ENCODE measurements around the gene TNFSF9.

The TNFSF9 gene, protein sequence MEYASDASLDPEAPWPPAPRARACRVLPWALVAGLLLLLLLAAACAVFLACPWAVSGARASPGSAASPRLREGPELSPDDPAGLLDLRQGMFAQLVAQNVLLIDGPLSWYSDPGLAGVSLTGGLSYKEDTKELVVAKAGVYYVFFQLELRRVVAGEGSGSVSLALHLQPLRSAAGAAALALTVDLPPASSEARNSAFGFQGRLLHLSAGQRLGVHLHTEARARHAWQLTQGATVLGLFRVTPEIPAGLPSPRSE

DNA sequence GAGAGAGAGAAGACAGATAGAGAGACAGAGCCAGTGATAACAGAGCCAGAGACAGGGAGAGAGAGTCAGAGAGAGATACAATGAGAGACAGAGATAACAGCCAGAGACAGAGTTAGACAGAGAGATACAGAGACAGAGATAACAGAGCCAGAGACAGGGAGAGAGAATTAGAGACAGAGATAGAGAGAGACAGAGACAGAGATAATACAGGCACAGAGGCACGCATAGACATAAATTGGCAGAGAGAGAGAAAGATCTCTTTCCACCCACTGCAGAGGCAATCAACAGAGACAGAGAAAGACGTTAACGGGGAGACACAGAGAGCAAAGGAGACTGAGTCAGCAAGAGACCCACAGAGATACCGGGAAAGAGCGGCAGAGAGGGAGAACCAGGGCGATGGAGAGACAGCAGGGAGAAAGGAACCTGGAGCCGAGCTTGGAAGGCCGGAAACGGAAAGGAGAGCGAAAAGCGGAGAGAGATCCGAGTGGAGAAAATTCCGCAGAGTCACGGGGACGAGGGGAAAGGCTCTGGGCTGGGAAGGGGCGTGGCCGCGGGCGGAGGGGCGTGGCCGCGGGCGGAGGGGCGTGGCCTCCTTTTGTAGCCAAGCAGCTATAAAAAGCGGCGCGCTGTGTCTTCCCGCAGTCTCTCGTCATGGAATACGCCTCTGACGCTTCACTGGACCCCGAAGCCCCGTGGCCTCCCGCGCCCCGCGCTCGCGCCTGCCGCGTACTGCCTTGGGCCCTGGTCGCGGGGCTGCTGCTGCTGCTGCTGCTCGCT, at the start of gene TNFSF9:
TNFSF9 (plus strand) TSS at position 641 of the 777 bp plus-strand sequence; CDS start at position 652, 11 bp downstream.
- peak; percentile 26 for DNase-seq (ENCODE audit: low read depth)

DNA sequence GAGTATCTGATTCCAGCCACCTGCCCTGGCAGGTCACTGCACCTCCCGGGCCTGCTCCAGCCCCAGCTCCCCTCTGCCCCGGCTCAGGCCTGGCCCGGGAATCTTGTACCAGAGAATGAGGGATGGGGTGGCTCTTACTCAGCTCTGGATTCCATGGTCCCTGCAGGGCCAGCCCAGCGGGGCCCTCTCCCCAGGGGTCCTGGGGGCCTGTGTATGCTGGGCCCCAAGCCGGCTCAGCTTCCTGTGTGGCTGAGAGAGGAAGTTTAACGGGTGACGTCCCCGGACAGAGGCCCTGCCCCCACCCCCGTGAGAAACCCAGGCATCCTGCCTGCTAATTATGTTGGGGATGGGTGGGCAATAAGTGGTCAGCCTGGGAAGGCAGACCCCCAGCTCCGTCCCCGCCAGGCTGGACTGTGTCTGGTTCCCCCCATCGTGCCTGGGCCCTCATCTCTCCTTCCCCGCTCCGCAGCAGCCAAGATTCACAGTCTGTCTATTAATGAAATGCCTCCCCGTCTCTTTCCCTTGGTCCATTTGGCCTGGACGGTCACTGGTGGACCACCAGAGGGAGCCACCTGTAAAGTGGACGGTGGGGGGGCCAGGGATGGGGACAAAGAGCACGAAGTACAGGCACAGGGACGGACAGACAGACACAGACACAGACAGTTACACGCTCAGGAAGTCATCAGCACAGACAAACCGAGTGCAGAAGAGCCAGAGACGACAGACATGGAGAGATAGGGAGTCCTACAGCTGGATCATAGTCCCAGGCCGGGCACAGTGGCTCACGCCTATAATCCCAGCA, 49.1 kb upstream of the TNFSF9 start, which contains the start of gene DENND1C:
DENND1C (minus strand) TSS at position 247 of the 802 bp plus-strand sequence; CDS start at position 155, 92 bp downstream.
- no peak for DNase-seq (ENCODE audit: low read depth)

DNA sequence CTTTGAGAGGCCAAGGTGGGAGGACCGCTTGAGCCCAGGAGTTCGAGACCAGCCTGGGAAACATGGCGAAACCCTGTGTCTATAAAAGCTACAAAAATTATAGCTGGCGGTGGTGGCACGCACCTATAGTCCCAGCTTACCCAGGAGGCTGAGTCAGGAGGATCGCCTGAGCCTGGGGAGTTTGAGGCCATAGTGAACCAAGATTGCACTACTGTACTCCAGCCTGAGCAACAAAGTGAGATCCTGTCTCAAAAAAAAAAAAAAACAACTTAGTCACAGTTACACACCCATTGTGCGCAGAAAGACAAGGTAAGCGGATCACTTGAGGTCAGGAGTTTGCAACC, 48.5 kb upstream of the TNFSF9 start:
- no peak for DNase-seq (ENCODE audit: low read depth)

DNA sequence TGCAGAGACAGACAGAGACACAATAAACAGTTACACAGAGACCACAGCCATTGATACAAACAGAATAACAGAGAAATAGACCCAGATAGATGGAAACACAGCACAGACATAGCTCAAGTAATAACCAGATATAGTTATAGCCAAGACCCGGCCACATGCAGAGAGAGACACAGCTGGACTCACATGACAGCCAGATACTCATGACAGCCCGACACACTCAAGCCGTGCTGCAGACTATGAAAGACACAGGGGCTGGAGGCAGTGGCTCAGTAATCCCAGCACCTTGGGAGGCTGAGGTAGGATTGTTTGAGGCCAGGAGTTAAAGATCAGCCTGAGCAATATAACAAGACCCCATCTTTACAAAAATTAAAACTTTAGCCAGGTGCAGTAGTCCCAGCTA, 47.6 kb upstream of the TNFSF9 start:
- DNase-seq (ENCODE audit: low read depth) = no peak

DNA sequence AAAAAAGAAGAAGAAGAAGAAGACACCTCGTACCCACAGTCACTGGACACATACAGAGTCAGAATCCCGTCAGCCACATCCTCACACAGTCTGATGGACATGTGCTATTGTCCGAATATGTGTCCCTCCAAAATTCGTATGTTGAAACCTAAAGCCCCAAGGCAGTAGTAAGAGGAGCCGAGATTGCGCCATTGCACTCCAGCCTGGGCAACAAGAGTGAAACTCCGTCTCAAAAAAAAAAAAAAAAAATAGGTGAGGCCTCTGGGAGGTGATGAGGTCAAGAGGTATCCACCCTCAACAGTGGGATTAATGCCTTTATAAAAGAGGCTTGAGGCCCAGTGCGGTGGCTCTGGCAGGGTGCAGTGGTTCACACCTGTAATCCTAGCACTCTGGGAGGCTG, 46.6 kb upstream of the TNFSF9 start:
- no peak for DNase-seq (ENCODE audit: low read depth)

DNA sequence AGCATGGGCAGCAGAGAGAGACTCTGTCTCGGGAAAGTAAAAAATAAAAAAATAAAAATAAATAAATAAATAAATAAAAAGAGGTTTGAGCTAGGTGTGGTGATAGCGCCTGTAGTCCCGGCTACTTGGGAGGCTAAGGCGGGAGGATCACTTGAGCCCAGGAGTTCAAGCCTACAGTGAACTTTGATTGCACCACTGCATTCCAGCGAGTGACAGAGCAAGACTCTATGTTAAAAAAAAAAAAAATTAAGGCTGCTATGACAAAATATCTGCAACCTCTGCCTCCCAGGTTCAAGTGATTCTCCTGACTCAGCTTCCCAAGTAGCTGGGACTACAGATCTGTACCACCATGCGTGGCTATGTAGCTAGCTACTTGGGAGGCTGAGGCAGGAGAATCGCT, 46.0 kb upstream of the TNFSF9 start:
- DNase-seq (ENCODE audit: low read depth) = no peak

DNA sequence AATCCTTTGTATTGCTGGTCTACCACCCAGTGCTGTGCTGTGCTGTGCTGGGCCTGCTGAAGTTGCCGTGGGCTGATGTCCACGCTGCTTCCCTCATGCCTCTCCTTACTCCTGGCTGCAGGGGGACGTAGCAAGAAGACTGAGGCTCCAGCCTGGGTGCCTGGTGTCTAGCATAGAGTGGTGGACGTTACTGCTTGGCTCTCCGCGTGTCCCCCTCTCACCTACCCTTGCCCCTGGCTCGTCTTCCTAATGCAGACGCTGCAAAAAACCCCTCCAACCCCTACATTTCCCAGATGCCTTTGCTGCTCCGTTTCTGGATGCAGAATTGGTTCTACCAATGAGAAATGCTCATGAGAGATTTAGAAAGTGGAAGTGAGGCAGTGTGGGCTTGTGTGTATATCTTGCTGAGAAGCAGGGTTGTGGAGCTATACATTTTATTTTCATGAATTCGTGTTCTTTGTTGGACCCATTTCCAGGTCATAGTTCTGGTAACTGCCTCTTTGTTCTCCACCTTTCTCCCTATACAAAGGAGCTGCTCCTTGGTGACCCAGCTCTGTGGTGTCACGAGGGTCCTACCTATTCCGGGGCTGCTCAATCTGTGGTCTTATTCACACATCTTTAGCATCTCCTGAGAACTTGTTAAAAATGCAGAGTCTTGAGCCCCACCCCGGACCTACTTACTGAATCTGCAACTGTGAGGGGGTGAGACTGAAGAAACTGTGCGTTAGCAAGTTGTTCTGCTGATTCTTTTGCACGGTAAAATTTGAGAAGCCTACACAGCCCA, 41.4 kb upstream of the TNFSF9 start:
- DNase-seq (ENCODE audit: low read depth) = no peak

DNA sequence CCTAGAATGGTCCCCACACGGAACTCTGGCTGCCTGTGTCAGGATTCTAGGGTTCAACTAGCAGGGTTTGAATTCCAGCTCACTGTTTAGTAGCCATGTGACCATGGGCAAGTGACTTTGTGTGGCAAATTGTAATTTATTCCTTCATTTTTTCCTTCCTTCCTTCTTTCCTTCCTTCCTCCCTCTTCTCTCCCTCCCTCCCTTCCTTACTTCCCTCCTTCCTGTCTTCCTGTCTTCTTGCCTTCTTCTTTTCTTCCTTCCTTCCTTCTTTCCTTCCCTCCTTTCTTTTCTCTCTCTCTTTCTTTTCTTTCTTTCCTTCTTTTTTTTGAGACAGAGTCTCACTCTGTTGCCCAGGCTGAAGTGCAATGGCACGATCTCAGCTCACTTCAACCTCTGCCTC, 40.7 kb upstream of the TNFSF9 start:
- DNase-seq (ENCODE audit: low read depth) = no peak

DNA sequence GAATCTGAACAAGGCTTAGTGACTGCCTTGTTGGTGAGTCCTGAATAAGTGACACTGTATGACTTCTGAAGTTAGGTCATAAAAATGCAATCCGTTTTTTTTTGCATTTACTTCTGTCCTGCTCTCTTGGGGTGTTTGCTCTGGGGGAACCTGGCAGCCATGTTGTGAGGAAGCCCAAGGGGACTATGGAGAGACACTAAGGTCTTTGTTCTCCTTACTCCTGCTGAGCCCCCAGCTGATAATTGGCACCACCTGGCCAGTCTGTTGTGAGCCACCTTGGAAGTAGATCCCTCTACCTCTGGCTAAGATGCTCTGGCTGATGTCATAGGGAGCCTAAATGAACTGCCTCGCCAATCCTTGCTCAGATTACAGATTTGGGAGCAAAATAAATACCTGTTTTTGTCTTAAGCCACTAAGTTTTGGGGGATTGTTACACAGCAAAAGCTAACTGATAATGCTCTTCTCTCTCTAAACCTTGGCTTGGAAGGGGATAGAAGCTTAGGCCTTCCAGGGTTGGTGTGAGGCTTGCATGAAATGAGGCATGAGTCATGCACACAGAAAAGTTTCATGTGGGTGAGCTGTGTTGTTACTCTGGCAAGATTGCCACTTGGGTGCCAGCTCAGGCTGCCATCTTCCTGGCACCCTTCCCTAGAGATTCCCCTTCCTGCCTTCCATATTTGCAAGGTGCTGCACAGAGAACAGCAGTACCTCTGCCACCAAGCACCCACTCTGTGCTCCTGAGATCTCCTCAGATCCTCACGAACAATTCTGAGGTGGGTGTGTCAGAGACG, 38.8 kb upstream of the TNFSF9 start:
- no peak for DNase-seq (ENCODE audit: low read depth)

DNA sequence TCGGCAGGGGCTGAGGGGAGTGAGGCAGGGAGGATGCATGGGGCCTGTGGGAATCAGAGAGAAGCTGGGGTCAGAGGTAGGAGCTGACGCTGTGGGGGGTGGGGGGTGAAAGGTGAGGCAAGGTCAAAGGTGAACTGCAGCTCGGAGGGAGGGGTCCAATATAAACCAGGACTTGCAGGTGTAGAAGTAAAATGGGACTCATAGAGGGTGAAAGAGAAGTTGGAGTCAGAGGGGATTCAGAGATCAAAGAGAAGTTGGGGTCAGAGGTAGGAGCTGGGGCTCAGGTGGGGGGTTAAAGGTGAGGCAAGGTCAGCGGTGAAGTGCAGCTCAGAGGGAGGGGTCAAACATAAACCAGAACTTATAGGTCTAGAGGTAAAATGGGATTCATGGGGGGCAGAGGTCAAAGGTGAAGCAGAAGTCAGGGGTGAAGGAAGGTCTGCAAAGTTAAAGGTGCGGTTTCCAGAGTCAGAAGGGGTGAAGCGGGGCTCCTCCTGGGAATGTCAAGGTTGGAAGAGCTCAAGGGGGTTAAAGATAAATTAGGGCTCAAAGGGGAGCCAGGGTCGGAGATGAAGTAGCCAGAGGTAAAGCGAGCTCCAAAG, 36.3 kb upstream of the TNFSF9 start:
- DNase-seq (ENCODE audit: low read depth) = no peak

DNA sequence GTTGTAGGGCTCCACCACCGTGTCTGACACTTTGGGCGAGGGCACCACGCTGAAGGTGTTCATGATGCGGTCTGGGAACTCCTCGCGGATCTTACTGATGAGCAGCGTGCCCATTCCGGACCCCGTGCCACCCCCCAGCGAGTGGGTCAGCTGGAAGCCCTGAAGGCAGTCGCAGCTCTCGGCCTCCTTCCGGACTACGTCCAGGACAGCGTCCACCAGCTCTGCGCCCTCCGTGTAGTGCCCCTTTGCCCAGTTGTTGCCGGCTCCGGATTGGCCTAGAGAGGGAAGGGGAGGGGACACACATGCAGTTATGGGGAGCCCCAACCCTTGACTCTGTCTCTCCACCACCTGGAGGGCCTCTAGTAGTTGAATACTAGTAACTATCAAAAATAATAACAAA, 34.9 kb upstream of the TNFSF9 start:
- no peak for DNase-seq (ENCODE audit: low read depth)

DNA sequence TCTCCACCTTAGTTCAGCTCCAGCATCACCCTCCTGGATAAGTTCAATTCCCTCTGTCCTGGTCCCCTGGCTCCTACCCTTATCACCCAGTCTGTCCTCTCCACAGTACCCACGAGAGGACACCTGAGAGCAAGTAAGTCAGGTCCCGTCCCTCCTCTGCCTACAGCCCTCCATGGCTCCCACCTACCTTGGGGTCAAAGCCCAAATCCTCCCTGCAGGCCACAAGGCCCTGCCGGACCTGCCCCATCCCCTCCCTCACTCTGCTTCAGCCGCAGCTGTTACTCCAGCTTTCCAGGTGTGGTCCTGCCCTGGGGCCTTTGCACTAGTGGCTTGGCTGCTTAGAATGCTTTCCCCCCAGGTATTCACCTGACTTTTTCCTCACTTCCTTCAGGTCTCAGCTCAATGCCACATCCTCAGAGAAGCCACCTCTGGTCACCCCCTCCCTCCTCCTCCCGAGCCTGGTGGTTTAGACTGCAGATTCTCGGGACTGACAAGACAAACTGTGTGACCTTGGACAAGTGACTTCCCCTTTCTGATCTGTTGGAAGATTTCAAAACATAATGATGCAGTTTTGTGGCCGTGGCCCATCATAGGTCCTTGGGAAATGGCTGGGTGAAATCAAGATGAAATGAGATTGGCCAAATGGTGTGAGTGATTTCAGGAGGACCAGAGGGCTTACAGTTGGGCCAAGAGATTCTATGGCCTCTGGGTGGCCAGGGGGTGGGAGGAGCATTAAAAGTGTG, 32.4 kb upstream of the TNFSF9 start:
- no peak for DNase-seq (ENCODE audit: low read depth)

DNA sequence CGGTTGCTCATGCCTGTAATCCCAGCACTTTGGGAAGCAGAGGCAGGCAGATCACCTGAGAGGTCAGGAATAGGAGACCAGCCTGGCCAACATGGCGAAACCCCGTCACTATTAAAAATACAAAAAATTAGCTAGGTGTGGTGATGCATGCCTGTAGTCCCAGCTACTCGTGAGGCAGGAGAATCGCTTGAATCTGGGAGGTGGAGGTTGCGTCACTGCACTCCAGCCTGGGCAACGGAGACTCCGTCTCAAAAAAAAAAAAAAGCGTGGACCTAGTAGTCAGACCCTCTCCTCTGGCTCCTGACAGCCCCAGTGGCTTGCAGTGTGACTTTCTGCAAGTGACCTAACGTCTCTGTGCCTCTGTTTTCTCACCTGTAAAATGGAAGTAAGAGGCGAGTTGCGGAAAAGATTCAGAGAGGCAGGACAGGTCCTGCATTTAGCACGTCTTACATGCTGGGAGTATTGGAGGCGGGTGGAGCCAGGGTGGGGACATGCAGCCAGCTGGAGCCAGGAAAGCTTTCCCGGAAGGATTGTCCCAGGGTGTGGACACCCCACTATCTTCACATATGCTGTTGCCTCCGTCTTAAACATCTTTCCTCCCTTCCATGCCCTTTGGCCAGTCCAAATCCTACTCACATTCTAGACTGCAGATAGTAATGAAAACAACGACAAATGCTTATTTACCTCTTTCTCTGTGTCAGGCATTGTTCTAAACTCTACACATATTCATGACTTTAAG, 31.6 kb upstream of the TNFSF9 start:
- no peak for DNase-seq (ENCODE audit: low read depth)

DNA sequence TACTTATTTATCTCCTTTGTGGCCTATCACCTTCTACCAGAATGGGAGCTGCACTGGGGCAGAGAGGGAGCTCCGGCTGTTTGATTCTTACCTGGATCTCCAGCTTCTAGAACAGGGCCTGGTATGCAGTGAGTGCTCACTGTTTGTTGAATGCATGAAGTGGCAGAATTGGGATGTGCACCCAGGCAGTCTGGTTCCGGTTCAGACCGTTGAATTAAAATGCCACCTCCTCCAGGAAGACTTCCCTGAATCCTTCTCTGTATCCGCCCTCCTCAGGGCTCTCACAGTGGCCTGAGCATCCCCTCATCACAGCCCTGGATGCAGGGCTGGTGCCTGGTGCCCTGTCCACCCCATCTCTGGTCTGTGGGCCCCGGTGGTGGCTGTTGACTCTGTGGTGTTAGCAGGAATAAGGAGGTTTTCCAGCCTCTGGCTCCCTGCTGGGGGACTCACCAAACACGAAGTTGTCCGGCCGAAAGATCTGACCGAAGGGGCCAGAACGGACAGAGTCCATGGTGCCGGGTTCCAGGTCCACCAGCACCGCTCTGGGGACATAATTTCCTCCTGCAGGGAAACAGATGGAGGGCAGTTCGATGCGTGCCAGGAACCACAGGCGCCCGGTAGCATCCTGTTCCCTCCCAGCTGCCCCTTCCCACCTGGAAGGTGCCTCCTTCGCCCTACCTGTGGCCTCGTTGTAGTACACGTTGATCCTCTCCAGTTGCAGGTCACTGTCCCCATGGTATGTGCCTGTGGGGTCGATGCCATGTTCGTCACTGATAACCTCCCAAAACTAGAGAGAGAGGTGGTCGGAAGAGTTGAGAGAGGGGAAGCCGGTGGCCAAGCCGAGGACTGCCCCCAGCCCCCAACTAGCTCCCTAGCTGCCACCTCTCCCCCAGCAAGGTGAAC, 29.7 kb upstream of the TNFSF9 start:
- DNase-seq (ENCODE audit: low read depth) = no peak

DNA sequence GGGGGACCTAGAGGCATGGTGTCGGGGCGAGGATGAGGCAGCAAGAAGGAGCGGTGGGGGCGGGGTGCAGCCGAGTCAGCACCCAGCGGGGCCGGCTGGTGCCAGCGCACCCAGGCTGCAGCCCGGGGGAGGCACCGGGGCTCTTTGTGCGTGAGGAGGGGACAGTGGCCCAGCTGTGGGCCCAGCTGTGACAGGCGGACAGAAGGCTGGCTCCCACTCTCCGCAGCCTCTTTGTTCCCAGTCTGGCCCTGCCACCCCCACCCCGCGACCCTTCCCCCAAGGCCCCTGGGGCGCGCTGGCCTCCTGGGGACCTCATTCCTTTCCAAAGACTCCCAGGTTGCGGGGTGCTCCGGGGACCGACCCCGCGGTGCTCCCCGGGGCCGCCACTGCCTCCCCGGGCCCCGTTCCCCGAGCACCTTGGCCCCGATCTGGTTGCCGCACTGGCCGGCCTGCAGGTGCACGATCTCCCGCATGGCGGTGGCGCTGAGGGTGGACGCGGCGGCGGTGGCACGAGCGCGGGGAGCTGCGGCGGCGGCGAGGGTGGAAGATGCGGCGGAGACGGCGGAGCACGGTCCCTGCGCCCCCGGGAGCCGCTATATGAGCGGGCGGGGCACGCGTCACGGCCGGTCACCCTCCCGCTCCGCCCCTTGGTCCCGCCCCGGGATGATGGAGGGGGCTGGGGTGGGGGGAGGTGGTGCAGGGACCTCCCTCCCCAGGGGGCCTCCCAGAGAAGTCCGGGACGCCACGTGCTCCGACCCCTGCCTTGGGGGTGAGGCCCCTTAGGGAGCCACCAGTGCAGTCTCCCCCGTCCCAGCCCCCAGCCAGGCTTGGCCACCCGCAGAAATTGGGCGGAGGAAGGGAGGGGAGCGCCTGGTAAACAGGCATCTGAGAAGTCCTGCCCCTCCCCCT, 28.8 kb upstream of the TNFSF9 start, which contains the start of gene TUBB4A:
TUBB4A (minus strand) TSS at position 570 of the 909 bp plus-strand sequence; CDS start at position 473, 97 bp downstream.
- no peak for DNase-seq (ENCODE audit: low read depth)

DNA sequence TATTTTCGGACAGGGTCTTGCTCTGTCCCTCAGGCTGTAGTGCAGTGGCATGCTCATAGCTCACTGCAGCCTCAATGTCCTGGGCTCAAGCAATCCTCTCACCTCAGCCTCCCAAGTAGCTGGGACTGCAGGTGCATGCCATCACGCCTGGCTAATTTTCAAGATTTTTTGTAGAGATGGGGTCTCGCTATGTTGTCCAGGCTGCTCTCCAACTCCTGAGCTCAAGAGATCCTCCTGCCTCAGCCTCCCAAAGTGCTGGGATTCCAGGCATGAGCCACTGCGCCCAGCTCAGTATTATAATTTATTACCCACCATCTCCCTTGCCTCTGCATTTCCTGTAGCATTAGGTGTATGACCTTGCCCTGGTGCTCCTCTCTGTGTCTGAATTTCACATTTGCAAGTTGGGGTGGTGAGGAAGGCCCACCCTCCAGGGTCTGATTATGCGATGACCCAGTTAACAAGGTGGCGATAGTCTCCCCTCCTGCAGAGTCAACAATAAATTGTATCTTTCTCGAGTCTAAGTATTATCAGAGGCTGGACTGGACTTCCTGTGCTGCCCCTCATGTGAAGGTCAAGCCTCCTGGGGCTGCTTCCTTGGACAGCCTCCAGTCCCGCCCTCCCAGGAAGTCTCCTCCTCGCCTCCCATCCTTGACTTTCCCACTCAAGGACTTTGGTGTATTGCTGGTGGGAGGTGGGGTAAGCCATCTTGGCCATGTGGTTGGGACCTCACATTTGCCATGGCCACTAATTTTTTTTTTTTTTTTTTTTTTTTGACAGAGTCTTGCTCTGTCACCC, 27.2 kb upstream of the TNFSF9 start:
- no peak for DNase-seq (ENCODE audit: low read depth)
